Suppressor macrophage treated with lipopolysaccharide for 4 hours (primary cell): ENCODE measurements around the gene ADARB1.
"Not testable (repeated sequence)": the region's sequence is repeated elsewhere in the genome, so short reads cannot be mapped to it uniquely, and the experiment has no call there.

Experiments
- DNase-seq: peaks from one replicate; pipeline ENCODE4 v3.0.0-alpha.2; 2020

Gene ADARB1

GRCh38 chr21:45122432-45123132 lies 48.2 kb downstream of the ADARB1 start:
- no peak for DNase-seq

GRCh38 chr21:45123440-45123839 lies 49.1 kb downstream of the ADARB1 start:
- DNase-seq, result no peak

- no peak for DNase-seq
Observed at GRCh38 chr21:45124596-45124995, 50.2 kb downstream of the ADARB1 start.

- no peak for DNase-seq
Observed at GRCh38 chr21:45125357-45125756, 51.0 kb downstream of the ADARB1 start.

- no peak for DNase-seq
Observed at GRCh38 chr21:45126204-45126626, 51.8 kb downstream of the ADARB1 start.

- no peak for DNase-seq
Observed at GRCh38 chr21:45126983-45127382, 52.6 kb downstream of the ADARB1 start.

- DNase-seq, result no peak
Observed at GRCh38 chr21:45127937-45128336, 53.6 kb downstream of the ADARB1 start.

GRCh38 chr21:45128613-45129188 lies 54.3 kb downstream of the ADARB1 start:
- DNase-seq, result peak; percentile 79

GRCh38 chr21:45129189-45129923 lies 55.0 kb downstream of the ADARB1 start:
- peak; percentile 73 for DNase-seq

- peak; percentile 83 for DNase-seq
Observed at GRCh38 chr21:45130324-45130774, 56.0 kb downstream of the ADARB1 start.

- no peak for DNase-seq
Observed at GRCh38 chr21:45131537-45131999, 57.2 kb downstream of the ADARB1 start.

GRCh38 chr21:45132841-45133573 lies 58.6 kb downstream of the ADARB1 start:
- DNase-seq, result peak; percentile 46

- DNase-seq, result not testable (repeated sequence)
Observed at GRCh38 chr21:45133574-45134278, 59.3 kb downstream of the ADARB1 start.

- no peak for DNase-seq
Observed at GRCh38 chr21:45134279-45135076, 60.1 kb downstream of the ADARB1 start.

GRCh38 chr21:45135122-45135521 lies 60.7 kb downstream of the ADARB1 start:
- DNase-seq, result no peak

GRCh38 chr21:45135868-45136267 lies 61.5 kb downstream of the ADARB1 start:
- DNase-seq, result no peak

GRCh38 chr21:45136500-45136899 lies 62.1 kb downstream of the ADARB1 start:
- no peak for DNase-seq

- DNase-seq, result peak; percentile 90
Observed at GRCh38 chr21:45136927-45137611, 62.7 kb downstream of the ADARB1 start.

- DNase-seq, result no peak
Observed at GRCh38 chr21:45137612-45137937, 63.2 kb downstream of the ADARB1 start.

- DNase-seq, result peak; percentile 86
Observed at GRCh38 chr21:45138199-45139002, 64.0 kb downstream of the ADARB1 start.
